Cardiac muscle cell (in vitro differentiated cells and primary cell): ENCODE data around the gene RSPO4. TPM values are rescaled to one million over a fixed set of nuclear protein-coding genes. Genes with fewer than 3 reads are reported as not detected.

Experiments used
- DNase-seq, 2 donors: peaks; one replicate each; pipeline versions ENCODE4 v3.0.0 to v3.0.0-alpha.2; 2010 to 2017; ENCODE audit warnings: low read depth in 1 of 2, low spot score in 1 of 2
- H3K27ac ChIP-seq: fragments of 200-600 bp; sonication (generic); 2 replicates; pipeline ENCODE4 v1.5.1; 2016
- H3K27me3 ChIP-seq: fragments of 200-600 bp; sonication (generic); 2 replicates; pipeline ENCODE4 v1.6.0; 2016; ENCODE audit warnings: control low read depth
- H3K36me3 ChIP-seq: fragments of 200-600 bp; sonication (generic); 2 replicates; pipeline ENCODE4 v1.5.1; 2016; ENCODE audit warnings: control low read depth
- H3K4me1 ChIP-seq: fragments of 200-600 bp; sonication (generic); 2 replicates; pipeline ENCODE4 v1.8.1; 2017; ENCODE audit warnings: low read depth, mild to moderate bottlenecking, mixed run types
- H3K4me3 ChIP-seq: fragments of 200-600 bp; sonication (generic); 2 replicates; pipeline ENCODE4 v1.5.1; 2016; ENCODE audit warnings: mild to moderate bottlenecking
- H3K9me3 ChIP-seq: fragments of 200-600 bp; sonication (generic); 2 replicates; pipeline ENCODE4 v1.5.1; 2017; ENCODE audit warnings: low read depth, mild to moderate bottlenecking, control low read depth
- polyA plus RNA-seq: library from polyadenylated mRNA; unstranded; fragments of >200 nt; fragmentation: Nextera tagmentation; extraction: Ambion mirVana; gene quantifications from 2 replicates; pipeline ENCODE4 v1.2.1, GENCODE V29; 2016
- total RNA-seq: library from RNA; depleted of rRNA; stranded (reverse); fragments of >200 nt; gene quantifications from 2 replicates; pipeline ENCODE4 v1.2.3, GENCODE V29; 2016
- TF ChIP-seq, protein P1 (sequence below): IDR thresholded peaks from 2 replicates; pipeline ENCODE4 v1.5.1; 2012; ENCODE audit warnings: low read depth, mild to moderate bottlenecking, low read length

Gene RSPO4
- total and polyA plus RNA-seq, 2 experiments from 2014 or later = 8.1 to 8.4 TPM

DNA sequence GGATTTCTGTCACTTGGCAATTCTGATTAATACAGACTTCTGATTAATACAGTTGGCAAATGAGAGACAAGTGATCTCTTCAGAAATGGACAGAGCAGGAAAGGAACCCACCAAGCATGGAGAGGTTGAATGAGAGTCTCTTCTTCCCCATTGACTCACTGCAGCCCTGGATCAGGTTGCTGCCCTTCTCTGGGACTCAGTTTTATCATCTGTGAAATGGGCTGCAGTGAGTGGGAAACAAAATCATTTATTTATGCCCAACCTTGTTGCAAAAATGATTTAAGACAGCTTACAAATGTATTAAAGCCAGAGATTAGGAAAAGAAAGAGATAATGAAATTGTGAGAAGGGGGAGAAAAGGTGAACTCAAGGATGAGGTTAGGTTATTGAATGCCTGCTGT lies 20.8 kb upstream of the RSPO4 start:
- Histone ChIP-seq H3K4me1 (no peaks in the 10 kb centered on the region), H3K27me3 (no peaks in the 10 kb centered on the region), H3K36me3 (no peaks in the 10 kb centered on the region), H3K9me3 (no peaks in the 10 kb centered on the region), H3K4me3 (no peak overlapping the region), H3K27ac (no peak overlapping the region)
- no peak for DNase-seq
- TF ChIP-seq, protein P1, sequence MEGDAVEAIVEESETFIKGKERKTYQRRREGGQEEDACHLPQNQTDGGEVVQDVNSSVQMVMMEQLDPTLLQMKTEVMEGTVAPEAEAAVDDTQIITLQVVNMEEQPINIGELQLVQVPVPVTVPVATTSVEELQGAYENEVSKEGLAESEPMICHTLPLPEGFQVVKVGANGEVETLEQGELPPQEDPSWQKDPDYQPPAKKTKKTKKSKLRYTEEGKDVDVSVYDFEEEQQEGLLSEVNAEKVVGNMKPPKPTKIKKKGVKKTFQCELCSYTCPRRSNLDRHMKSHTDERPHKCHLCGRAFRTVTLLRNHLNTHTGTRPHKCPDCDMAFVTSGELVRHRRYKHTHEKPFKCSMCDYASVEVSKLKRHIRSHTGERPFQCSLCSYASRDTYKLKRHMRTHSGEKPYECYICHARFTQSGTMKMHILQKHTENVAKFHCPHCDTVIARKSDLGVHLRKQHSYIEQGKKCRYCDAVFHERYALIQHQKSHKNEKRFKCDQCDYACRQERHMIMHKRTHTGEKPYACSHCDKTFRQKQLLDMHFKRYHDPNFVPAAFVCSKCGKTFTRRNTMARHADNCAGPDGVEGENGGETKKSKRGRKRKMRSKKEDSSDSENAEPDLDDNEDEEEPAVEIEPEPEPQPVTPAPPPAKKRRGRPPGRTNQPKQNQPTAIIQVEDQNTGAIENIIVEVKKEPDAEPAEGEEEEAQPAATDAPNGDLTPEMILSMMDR = no peak

DNA sequence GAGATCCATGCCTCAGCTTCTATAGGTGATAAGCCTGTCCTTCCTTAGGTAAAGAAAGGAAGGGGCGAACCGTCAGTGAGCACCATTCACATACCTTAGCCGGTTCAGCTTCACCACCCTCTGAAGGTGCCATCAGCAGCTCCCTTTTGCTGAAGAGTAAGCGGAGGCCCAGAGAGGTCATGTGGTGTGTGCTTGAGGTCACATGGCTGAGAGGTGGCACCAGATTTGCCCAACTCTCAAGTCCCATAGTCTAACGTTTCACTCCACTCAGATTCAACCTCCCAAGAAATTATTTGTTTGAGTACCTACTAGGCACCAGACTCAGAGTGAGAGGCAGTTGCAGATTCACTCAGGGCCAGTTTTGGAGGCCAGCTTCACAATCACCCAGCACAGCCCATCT lies 18.5 kb upstream of the RSPO4 start:
- Histone ChIP-seq H3K4me3 (no peak overlapping the region), H3K27me3 (no peaks in the 10 kb centered on the region), H3K36me3 (no peaks in the 10 kb centered on the region), H3K4me1 (no peaks in the 10 kb centered on the region), H3K27ac (no peak overlapping the region), H3K9me3 (no peaks in the 10 kb centered on the region)
- TF ChIP-seq, protein P1 = no peak
- no peak for DNase-seq

DNA sequence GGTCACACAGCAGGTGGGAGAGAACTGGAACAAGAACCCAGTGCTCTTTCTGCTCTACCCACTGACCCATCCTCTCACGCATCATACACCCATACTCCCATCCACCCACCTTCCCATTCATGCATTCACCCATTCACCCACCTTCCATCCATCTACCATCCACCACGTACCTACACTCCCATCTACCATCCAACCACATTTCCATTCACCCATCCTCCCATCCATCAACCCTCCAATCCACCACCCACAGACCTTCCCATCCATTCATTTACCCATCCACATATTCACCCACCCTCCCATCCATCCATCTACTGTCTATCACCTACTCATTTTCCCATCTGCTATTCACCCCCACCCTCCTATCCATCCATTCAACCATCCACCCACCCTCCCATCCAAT lies 17.2 kb upstream of the RSPO4 start:
- DNase-seq = no peak
- H3K9me3 ChIP-seq = no peaks in the 10 kb centered on the region
- H3K36me3 ChIP-seq = no peaks in the 10 kb centered on the region
- no peak overlapping the region for H3K27ac ChIP-seq
- no peak overlapping the region for H3K4me3 ChIP-seq
- no peaks in the 10 kb centered on the region for H3K27me3 ChIP-seq
- TF ChIP-seq, protein P1 = no peak
- H3K4me1 ChIP-seq = no peaks in the 10 kb centered on the region

DNA sequence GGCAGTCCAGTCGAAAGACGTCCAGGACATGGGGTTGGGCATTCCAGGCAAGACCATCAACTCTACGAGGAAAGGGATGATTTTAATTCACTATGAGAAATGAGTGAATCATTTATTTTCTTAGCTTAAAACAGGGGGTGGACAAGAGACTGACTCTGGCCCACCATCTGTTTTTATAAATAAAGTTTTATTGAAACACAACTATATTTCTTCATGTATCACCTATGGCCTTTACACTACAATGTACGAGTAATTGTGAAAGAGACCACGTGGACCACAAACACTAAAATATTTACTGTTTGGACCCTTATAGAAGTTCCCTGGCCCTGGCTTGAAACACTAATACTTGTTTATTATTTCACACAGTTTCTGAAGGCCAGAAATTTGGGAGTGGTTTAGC lies 15.6 kb upstream of the RSPO4 start:
- no peak overlapping the region for H3K27ac ChIP-seq
- H3K4me3 ChIP-seq = no peak overlapping the region
- H3K9me3 ChIP-seq = no peaks in the 10 kb centered on the region
- no peaks in the 10 kb centered on the region for H3K27me3 ChIP-seq
- DNase-seq = no peak
- TF ChIP-seq, protein P1 = no peak
- no peaks in the 10 kb centered on the region for H3K4me1 ChIP-seq
- no peaks in the 10 kb centered on the region for H3K36me3 ChIP-seq

DNA sequence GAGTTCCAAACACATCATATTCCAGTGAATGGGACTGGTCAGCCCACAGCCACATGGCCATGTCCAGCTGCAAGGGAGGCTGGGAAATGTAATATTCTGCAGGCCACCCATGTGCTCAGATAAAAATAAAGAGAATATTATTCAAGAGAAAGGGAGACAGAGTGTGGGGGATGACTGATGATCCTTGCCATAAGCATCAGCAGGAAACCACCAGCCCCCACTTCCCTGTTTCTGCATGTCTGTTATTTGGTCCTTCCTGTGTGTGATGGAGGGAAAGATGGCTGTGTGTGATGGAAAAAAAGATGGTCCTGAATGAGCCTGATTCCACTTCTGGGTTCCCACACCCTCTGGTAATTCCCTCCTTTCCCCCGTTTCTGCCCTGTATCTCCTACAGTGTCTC lies 13.1 kb upstream of the RSPO4 start:
- no peak overlapping the region for H3K27ac ChIP-seq
- no peaks in the 10 kb centered on the region for H3K27me3 ChIP-seq
- H3K4me1 ChIP-seq = no peaks in the 10 kb centered on the region
- no peaks in the 10 kb centered on the region for H3K36me3 ChIP-seq
- no peak for DNase-seq
- H3K4me3 ChIP-seq = no peak overlapping the region
- TF ChIP-seq, protein P1 = no peak
- no peaks in the 10 kb centered on the region for H3K9me3 ChIP-seq

DNA sequence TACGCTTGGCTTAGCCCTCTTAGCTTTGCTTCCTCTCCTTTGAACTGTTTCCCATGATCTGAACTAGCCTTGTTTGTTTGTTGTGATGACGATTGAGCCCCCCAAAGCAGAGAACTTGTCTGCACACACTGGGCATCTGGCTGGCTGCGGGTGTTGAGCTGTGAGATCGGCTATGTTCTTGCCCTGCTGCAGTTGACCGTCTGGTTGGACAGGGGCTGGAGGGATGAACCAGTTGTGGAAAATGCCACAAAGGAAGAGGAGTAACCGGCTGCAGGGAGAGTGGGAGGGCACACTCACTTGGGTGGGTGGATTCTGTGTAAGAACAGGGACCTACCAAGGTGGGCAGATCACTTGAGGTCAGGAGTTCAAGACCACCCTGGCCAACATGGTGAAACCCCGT lies 12.4 kb upstream of the RSPO4 start:
- H3K27ac ChIP-seq = no peak overlapping the region
- TF ChIP-seq, protein P1 = no peak
- H3K4me3 ChIP-seq = no peak overlapping the region
- DNase-seq = no peak
- peaks cover 3% of the 10 kb centered on the region for H3K27me3 ChIP-seq
- no peaks in the 10 kb centered on the region for H3K4me1 ChIP-seq
- no peaks in the 10 kb centered on the region for H3K36me3 ChIP-seq
- no peaks in the 10 kb centered on the region for H3K9me3 ChIP-seq
